Activated CD4-positive, alpha-beta T cell treated with anti-CD3 and anti-CD28 coated beads, Interleukin-2, amount 50 U/mL, for 48 hours (primary cell): Measurements from ENCODE around the gene DUSP5.
"Not testable (repeated sequence)": the region's sequence is repeated elsewhere in the genome, so short reads cannot be mapped to it uniquely, and the experiment has no call there.

Experiments used
- DNase-seq, 2 experiments: peaks; one replicate each; pipeline ENCODE4 v3.0.0-alpha.2; 2020

DUSP5 gene, protein sequence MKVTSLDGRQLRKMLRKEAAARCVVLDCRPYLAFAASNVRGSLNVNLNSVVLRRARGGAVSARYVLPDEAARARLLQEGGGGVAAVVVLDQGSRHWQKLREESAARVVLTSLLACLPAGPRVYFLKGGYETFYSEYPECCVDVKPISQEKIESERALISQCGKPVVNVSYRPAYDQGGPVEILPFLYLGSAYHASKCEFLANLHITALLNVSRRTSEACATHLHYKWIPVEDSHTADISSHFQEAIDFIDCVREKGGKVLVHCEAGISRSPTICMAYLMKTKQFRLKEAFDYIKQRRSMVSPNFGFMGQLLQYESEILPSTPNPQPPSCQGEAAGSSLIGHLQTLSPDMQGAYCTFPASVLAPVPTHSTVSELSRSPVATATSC

DNA sequence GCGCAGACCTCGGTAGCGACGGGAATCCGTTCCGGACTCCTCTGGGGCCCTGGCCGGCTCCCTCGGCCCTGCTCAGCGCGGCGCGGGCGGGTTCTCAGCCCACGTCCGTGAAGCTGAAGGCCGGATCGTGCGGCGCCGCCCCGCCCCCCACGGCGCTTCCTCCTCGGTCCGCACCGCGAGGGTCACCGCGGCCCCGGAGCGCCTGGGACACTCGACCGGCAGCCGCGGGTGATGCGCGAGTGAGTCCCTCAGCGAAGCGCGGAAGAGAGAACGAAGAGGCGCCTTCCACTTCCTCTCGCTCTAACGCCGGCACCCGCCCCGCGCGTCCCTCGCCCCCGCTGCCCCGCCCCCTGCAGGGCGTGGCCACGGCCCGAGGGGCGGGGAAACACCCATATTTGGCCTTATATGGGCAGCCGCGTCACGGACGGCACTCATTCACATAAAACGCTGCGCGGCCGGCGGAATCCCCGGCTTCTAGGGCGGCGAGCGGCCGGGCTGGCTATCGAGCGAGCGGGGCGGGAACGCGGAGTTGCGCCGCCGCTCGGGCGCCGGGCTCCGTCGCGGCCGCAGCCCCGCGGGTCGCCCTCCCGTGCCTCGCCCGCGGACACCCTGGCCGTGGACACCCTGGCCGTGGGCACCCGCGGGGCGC is at the start of gene DUSP5:
Gene DUSP5, plus strand, starts transcription at position 470 of the 649 bp plus-strand sequence. CDS start 215 bp downstream, outside the sequence.
- DNase-seq, result peak; percentile 92 to 93

GRCh38 chr10:110448682-110449418 is 48.9 kb upstream of the DUSP5 start:
- no peak for DNase-seq

- DNase-seq, result peak; percentile 34 to 50
Observed at GRCh38 chr10:110455446-110455845, 42.3 kb upstream of the DUSP5 start.

- no peak for DNase-seq
Observed at GRCh38 chr10:110456046-110456445, 41.7 kb upstream of the DUSP5 start.

DNA sequence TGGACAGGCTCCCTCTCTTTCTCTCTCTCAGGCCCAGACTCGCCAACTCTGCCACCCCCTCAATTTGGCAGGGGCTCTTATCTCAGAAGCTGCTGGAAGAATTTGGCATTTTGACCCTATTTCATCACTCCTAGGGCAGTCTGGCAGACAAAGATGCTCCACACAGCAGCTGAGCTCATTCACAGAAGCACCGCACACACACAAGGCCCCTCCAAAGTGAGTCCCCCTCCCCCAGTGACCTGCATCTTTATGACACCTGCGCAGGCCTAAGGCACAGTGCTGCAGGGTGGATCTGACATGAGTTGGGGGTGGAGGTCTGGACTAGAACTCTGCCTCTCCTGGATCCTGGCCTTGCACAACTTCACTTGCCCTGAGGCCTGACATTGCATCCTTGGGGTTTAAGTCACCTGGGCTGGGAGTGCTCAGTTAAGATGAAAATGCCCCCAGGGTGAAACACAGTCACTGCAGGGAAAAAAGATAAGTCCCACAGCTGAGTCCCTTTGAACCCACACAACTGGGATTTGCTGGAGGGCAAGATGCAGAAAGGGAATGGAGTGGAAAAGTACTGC is 41.1 kb upstream of the DUSP5 start:
- no peak for DNase-seq

DNA sequence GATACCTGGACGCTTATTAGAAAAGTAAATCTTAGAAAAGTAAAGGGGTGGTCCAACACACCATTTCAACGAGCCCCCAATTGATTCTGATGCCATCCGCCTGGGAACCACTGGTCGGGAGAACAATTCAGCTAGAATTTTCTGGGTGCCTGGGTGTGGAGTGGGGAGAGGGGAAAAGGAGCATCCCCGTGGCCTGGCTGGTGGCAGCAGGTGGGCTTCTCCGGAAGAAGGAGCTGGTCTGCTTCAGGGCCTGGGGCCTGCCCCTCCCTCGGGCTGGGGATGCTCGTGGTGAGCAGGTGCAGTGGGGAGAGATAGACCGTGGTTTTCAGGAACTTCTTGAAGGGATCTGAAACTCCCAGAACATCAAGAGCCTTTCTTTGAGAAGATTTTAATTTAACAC is 39.9 kb upstream of the DUSP5 start:
- DNase-seq, result no peak

DNA sequence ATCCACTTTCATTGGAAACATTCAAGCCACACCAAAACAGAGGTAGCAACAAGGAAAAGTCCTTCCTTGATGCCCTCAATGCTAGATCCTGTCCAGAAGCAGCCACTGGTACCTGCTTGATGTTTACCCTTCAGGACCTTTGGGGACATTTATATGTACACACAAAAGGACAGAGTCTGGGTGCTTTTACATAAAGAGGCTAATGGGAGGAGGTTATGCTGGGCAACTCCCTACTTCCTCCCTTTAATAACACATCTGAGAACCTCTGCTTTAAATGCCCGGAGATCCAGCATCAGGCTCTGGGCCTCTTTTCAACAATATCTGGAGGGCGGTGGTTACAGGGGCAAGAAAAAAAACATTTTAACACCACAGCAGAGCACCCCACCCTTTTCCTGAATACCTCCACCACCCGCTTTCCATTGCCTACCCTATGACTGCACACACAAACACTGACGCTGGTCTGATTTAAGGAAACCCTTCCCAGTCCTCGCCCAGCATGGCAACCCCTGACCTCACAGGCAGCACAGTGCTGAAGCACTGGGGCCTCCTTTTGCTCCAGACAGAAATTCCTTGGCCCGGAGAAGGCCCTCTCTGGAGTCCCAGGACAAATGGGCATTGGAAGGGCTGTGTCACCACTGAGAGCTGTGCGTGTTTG is 39.3 kb upstream of the DUSP5 start:
- DNase-seq, result no peak

DNA sequence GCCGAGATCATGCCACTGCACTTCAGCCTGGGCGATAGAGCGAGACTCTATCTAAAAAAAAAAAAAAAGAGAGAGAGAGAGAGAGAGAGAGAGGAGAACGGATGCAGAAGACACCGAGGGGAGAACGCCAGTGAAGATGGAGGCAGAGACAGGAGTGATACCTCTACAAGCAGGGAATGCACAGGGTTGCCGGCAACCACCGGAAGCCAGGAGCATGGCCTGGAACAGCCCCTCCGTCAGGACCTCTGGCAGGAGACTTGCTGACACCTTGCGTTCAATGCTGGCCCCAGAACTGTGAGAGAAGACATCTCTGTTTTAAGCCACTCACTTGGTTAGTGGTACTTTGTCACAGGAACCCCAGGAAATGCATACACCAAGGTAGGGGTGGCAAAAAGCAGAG is 38.1 kb upstream of the DUSP5 start:
- DNase-seq, result no peak

- DNase-seq, result peak; percentile 21 to 37
Observed at GRCh38 chr10:110460111-110460809, 37.4 kb upstream of the DUSP5 start.

DNA sequence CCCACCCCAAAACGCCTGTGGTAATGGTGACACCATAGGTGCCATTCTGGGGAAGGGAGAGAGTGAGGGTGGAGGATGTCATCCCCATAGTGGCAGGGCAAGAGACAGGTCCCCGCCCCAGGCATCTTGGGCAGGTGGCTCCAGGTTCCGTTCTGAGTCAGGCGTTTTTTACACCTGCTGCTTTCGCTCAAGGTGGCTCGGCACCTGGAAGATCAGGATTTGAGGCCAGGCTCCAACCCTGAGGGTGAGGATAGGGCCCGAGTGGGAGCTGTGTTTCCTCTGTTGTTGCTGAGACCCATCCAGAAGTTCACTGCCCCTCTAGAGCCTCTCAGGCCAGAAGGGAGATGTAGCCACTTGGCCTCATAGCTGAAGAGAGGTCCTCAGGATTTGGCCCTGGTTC is 36.6 kb upstream of the DUSP5 start:
- no peak for DNase-seq

DNA sequence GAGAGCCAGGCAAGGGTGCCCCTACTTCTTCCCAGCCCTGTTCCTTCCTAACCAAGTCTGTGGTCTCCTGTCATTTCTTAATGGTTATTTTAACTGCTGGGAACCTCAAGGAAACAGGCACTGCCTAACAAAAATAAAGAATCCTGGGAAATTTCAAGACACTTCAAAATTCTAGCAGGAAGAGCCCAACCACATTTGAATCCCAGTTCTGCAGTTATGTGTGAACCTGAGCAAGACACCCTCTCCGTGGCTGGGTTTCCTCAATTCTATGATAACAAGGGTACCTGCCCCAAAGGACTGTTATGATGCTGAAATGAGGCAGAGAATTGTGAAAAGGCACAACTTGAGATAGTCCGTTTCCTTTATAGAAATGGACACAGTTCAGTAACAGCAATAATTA is 36.2 kb upstream of the DUSP5 start:
- no peak for DNase-seq

DNA sequence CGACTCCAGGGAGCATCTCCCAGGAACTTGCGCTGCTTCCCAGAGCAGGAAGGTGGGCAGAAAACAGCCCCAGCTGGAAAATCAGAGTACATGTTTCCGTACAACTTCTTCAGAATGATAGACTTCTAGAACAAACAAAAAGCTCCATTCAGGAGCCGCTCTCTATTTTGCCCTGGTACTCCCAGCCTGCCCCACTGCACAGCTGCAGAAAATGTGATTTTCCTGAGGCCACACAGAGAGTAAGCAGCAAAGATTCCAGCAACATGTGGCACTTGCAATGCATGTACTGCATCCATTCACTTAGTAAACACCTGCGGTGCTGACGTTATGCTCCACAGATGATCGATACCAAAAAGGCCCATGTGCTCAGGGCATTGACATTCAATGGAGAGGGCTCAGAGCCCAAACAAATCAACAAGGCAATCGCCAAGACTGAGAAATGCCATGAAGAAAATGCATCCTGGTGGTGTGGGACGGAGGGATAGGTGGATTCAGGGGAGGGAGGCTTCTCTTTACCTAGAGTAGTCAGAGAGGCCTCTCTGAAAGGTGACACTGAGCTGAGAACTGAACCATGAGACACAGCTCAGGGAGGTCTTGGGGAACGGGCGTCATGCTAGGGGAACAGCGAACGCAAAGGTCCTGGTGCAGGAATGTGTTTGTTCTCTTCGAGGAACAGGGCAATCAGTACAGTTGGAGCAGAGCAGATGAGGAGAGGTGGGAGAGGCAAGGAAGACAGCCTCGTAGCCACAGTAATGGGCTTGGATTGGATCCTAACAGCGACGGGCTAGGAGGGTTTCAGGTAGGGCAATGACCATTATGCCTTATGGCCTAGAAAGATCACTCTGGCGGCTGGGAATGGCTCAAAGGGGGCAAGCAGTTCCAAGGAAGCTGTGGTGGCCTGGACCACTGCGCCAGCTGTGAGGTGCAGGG is 35.3 kb upstream of the DUSP5 start:
- no peak for DNase-seq

DNA sequence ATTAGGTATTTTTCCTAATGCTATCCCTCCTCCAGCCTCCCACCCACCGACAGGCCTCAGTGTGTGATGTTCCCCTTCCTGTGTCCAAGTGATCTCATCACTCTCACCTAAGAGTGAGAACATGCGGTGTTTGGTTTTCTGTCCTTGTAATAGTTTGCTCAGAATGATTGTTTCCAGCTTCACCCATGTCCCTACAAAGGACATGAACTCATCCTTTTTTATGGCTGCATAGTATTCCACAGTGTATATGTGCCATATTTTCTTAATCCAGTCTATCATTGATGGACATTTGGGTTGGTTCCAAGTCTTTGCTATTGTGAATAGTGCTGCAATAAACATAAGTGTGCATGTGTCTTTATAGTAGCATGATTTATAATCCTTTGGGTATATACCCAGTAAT is 29.4 kb upstream of the DUSP5 start:
- DNase-seq, result not testable (repeated sequence)

GRCh38 chr10:110470541-110470940 is 27.2 kb upstream of the DUSP5 start:
- not testable (repeated sequence) for DNase-seq

- no peak for DNase-seq
Observed at GRCh38 chr10:110471566-110472139, 26.1 kb upstream of the DUSP5 start.

GRCh38 chr10:110474017-110474416 is 23.7 kb upstream of the DUSP5 start:
- no peak for DNase-seq

GRCh38 chr10:110474826-110475225 is 22.9 kb upstream of the DUSP5 start:
- no peak for DNase-seq

DNA sequence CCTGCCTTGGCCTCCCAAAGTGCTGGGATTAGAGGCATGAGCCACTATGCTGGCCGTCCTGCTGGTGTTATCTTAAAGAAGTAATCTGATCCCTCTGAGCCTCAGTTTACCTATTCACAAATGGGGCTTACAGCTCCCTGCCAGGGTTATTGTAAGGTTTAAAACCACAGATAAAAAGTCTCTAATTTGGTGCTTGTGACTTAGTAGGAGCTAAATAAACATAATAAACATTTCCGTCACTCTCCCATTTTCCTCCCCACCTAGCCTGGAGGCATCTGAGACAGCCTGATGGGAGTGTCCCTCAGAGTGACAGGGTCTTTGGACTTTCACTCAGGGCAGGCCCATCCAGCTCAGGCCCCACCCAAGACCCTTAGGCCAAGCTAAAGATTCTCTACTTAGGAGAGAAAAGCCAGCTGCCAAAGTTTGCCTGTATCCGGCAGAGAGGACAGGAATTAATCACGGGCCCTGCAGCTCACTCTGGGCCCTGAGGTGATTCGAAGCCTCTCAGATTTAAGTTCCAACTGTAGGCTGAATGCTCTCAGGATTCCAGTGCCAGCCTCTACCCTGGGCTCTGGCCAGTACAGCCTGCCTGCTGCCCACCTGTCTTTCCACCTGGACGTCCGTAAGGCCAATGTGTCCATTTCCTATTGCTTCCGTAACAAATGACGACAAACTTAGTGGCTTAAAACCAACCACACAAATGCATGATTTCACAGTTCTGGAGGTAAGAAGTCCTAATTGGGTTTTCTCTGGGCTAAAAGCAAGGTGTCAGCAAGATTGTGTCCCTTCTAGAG is 21.8 kb upstream of the DUSP5 start:
- no peak for DNase-seq

DNA sequence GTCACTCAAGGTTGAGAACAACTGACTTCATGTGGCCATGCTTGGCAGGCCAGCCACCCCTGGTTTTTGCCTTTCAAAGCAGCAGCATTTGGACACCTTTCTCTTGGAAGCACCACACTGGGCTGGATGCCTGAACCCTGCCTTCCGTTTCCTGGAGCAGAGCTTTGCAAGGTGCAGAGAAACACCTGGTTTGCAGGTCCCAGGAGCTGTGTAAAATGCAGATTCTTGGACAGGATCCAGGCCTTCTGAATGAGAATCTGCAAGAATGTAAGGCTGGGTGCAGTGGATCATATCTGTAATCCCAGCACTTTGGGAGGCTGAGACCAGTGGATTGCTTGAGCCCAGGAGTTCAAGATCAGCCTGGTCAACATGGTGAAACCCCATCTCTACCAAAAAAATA is 18.0 kb upstream of the DUSP5 start:
- DNase-seq, result no peak

DNA sequence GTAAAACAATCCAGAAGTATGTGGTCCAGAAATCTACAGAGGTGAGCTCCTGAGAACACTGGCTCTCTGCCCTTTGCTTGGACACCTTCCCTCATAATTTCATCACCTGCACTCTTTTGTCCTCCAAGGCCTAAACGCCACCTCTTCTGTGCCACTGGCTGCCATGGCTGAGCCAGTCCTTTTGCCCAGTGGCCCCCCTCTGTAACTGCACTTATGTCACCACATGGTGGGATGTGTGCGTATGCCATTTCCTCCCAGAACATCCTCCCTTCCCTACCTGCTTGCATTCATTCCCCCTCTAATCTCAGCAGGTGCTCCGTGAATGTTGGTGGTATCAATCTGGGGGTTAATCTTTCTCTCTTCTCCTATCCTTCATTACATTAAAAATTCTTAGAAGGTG is 17.3 kb upstream of the DUSP5 start:
- DNase-seq, result no peak
